GM18499 (cell line): ENCODE data around the gene CERKL.

Experiments used
- ATAC-seq: cut with Tn5 transposase; IDR thresholded peaks from one replicate; pipeline ENCODE4 v1.9.1; 2021; ENCODE audit warnings: moderate number of reproducible peaks; ENCODE audit not compliant: insufficient read depth, unreplicated experiment

The CERKL gene

DNA sequence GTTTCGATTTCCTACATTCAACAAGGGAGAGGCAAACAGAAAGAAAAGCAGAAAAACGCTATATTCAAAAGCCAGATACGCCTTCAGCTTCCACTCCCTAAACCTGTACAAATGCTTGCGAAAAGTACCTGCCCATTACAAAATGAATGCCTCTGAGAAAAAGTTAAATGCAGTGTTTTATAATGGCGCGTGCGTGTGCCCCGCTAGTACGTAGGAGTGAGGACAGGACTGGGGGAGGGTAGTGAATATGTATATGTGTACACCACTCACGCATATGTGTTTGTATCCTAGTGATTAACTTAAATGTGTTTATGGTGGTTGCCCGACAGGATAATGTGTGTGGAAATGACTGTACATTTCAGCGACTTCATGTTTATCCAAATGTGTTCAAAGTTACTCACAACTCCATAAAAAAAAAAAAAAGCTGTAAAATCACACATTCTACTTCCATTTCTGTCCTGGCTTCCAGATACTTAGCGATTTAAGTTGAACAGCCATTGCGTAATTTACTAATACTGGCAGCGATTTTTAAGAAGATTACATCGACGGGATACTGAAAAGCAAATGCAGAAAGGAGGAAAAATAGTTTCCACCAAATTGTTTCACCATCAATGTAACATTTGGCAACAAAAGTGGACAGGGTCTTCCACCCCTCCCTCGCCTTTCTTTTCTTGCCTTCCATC is 22.1 kb upstream of the CERKL start:
- ATAC-seq, result no peak

GRCh38 chr2:181677912-181678586 is 21.1 kb upstream of the CERKL start:
- no peak for ATAC-seq

- ATAC-seq, result no peak
Observed at GRCh38 chr2:181675254-181675653, 18.3 kb upstream of the CERKL start.

GRCh38 chr2:181674461-181674860 is 17.6 kb upstream of the CERKL start:
- no peak for ATAC-seq

DNA sequence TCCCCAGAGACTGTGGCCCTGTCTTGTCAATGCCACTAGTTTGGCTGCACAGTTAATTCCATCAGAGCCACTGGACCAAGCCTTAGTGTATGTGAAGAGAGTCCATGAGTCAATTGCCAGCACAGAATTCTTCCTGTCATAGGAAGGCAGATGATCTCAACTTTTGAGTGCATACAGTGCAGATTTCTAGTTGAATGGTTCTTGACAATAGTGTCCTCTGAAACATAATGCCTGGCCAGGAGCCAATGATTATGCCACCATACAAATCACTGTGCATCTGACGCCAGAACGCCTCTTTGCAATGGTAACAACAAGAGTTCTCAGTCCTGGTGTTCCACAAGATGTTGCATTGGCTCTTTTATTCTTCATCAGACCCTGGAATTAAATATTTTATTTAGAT is 16.3 kb upstream of the CERKL start:
- no peak for ATAC-seq

- peak; percentile 92 for ATAC-seq
Observed at GRCh38 chr2:181672255-181673008, 15.5 kb upstream of the CERKL start.

GRCh38 chr2:181670632-181671031 is 13.7 kb upstream of the CERKL start:
- no peak for ATAC-seq

- no peak for ATAC-seq
Observed at GRCh38 chr2:181667234-181667633, 10.3 kb upstream of the CERKL start.

DNA sequence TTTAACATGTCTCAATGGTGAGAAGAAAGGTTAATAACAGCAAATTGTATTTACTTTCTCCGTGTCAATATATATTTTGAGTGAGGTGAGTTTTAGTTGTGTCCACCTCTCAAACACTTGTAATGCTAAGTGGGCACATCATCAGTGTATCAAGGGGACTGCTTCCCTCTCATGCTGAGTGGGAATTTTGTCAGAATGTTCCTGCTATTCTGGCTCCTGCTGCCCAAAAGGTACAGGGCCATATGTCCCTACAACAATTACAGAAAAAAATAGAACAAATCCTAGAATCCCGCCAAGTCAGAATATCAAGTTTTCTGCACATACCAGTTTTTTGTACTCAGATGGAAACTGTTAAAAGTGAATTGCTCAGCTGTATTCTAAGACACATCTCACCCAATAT is 5.4 kb upstream of the CERKL start:
- ATAC-seq, result no peak

GRCh38 chr2:181660181-181660580 is 3.3 kb upstream of the CERKL start:
- ATAC-seq, result no peak

DNA sequence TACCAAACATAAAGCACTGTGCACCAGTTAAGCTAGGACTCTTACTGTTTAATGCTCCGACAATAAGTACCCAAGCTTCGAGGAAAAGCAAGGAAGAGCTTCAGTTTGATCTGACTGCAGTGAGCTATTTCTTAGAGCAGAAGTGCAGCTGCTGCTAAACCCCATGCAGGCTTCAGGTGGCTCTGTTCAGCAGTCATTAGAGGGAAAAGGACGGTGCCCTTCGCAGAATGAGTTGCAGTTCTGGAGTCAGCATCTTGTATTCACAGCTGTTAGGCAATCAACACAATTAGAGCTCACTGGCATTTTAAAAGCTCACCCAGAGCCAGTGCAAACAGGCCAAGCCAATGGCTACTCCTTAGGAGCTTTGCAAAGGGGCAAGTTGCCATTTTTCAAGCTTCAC is 1.5 kb upstream of the CERKL start:
- no peak for ATAC-seq

- no peak for ATAC-seq
Observed at GRCh38 chr2:181657379-181657778, 474 bp upstream of the CERKL start.

DNA sequence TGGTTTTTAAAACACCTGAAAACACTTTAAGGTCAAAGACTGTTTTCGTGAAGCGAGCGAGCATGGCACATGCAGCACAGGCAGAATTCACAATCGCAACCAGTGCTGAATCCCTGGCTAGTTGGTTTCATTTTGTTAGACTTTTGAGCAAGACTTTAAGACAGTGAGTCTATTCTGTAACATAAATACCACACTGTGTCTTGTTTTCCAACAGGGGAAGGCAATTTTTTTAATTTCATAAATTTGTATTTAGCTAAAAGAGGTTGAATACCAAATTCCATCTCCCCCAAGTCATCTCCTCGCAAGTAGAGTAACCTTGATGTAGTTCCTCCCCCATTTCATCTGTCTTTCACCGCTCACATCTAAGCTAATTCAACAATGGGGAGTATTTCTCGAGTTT is 1.4 kb downstream of the CERKL start:
- no peak for ATAC-seq

DNA sequence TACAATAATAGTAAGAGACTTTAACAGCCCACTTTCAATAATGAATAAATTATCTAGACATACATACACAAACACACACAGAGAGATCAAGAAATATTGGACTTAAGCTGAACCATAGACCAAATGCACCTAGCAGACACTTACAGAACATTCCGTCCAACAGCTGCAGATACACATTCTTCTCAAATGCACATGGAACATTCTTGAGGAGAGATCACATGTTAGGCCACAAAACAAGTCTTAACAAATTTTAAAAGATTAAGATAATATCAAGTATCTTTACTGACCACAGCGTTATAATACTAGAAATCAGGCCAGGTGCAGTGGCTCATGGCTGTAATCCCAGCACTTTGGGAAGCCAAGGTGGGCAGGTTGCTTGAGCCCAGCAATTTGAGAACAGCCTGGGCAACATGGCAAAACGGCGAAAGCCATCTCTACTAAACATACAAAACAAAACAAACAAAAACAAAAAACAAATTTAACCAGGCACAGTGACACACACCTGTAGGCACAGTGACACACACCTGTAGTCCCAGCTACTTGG is 7.4 kb downstream of the CERKL start:
- ATAC-seq, result no peak

DNA sequence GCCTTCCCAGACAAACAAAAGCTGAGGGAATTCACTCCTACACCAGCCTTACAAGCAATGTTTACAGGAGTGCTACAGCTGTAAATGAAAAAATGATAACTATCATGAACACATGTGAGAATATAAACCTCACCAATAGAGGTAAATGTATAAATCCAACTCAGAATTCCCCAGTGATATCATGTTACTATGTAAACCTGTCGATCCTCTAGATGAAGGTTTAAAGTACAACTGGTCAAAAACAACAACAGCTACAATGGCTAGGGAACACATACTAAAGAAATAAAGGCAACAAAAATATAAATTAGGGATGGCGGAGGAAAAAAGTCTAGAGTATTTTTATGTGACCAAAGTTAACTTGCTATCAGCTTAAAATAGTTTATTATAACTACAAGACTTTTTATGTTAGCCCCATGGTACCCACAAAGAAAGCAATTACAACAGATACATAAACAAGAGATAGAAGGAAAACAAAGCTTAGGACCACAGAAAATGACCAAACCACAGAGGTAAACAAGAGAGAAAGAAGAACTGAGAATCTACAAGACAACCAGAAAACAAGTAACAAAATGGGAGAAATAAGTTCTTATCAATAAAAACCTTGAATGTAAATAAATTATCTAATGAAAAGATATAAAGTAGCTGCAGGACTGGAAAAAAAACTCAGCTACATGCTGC is 8.3 kb downstream of the CERKL start:
- ATAC-seq, result no peak

- ATAC-seq, result no peak
Observed at GRCh38 chr2:181646415-181646987, 10.4 kb downstream of the CERKL start.

DNA sequence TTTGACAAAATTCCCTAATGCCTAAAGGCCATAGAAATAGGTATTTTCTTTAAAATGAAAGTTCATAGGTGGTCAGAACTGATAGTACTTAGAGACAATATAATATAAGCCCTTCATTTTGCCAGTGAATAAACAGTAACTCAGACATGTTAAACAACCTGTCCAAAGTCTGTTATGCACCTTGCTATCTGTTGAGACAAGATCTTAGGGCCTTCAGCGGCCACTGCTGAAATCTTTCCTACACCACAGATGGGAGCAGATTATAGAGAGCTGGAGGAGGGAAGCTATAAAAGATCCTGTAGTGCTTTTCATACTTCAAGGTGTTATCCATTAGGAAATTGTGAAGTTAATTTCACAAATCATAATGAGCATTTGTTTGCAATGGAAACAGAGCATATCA is 13.8 kb downstream of the CERKL start:
- no peak for ATAC-seq

GRCh38 chr2:181642086-181642485 is 14.8 kb downstream of the CERKL start:
- ATAC-seq, result no peak

GRCh38 chr2:181639686-181640085 is 17.2 kb downstream of the CERKL start:
- no peak for ATAC-seq

DNA sequence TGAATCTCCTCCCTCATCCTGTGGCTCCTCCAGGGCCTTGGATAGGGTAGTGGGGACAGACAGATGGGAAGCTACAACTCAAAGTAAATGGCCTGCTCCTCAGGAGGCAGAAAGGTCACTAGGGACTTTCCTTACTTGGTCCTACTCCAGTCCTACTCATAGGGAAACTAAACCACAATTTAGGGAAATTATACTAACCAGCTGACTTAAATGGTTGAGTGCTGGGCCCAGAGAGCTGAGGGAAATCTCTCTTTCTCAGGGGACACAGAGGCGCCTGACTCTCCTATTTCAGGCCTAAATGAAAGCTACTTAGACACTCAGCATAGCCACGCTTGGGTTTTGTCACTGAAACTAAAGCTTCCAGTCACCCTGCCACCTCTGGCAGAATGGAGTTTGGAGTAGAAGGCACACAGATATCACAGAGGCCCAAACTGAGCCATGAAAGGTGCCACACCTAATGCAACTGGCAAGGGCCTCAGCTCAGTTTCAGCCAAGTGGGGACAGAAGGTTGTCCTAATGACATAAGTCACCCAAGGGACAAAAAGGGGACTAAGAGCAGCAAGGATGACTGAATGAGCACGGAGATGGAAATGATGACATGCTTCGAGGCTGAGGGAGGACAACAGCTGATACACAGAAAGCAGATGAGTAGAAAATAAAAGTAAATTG is 24.0 kb downstream of the CERKL start:
- ATAC-seq, result peak; percentile 47
